Lung (tissue), 12 donors: ENCODE measurements around the gene NMRAL1. TPM values are rescaled to one million over a fixed set of nuclear protein-coding genes. Genes with fewer than 3 reads are reported as not detected.

ENCODE experiments used
- ATAC-seq: fragments of 200-7000 bp; cut with Tn5 transposase; one replicate; pipeline ENCODE4 v1.9.1; 2020; ENCODE audit warnings: moderate number of reproducible peaks; ENCODE audit not compliant: insufficient read depth, low FRiP score
- DNase-seq, 3 donors: peaks; one replicate each; pipeline ENCODE4 v3.0.0-alpha.2; 2013 to 2017
- H3K27ac ChIP-seq, 2 donors: one replicate each; pipeline ENCODE4 v1.5.1; 2013; ENCODE audit warnings: mild to moderate bottlenecking in 2 of 2, moderate library complexity in 2 of 2, control low read depth in 1 of 2, inconsistent platforms in 1 of 2, low read depth in 1 of 2, low read length in 1 of 2
- H3K27me3 ChIP-seq, 3 donors: one replicate each; pipeline ENCODE4 v1.5.1; 2013; ENCODE audit warnings: low read length in 2 of 3; ENCODE audit not compliant: control insufficient read depth in 3 of 3, insufficient read depth in 3 of 3
- H3K36me3 ChIP-seq, 4 donors: one replicate each; pipeline ENCODE4 v1.5.1; 2013; ENCODE audit warnings: low read length in 4 of 4, mild to moderate bottlenecking in 1 of 4, moderate library complexity in 1 of 4; ENCODE audit not compliant: control insufficient read depth in 4 of 4, insufficient read depth in 4 of 4
- H3K4me1 ChIP-seq, 5 donors: one replicate each; pipeline ENCODE4 v1.5.1; 2013; ENCODE audit warnings: low read length in 5 of 5, mild to moderate bottlenecking in 2 of 5, moderate library complexity in 1 of 5; ENCODE audit not compliant: control insufficient read depth in 5 of 5, insufficient read depth in 5 of 5
- H3K4me3 ChIP-seq: one replicate; pipeline ENCODE4 v1.5.1; 2013; ENCODE audit warnings: mild to moderate bottlenecking, control low read depth, moderate library complexity
- H3K9ac ChIP-seq, 2 donors: one replicate each; pipeline ENCODE4 v1.5.1; 2013; ENCODE audit warnings: low read length in 2 of 2, control low read depth in 1 of 2; ENCODE audit not compliant: insufficient read depth in 1 of 2
- H3K9me3 ChIP-seq, 4 donors: one replicate each; pipeline ENCODE4 v1.5.1; 2013; ENCODE audit warnings: low read length in 3 of 4, mild to moderate bottlenecking in 1 of 4, moderate library complexity in 1 of 4; ENCODE audit not compliant: control insufficient read depth in 4 of 4, insufficient read depth in 3 of 4
- CTCF ChIP-seq: IDR thresholded peaks from 2 replicates; pipeline ENCODE4 v1.5.1; 2012; ENCODE audit warnings: mild to moderate bottlenecking; ENCODE audit errors: control extremely low read depth, extremely low read depth
- WGBS, 2 donors: extraction: QIAGEN DNeasy Blood & Tissue Kit; methylation state at CpG; one replicate each; pipeline ENCODE4 v1.1.7; 2013; 5-methylcytosine and 5-hydroxymethylcytosine counted together
- polyA plus RNA-seq, 2 donors: library from polyadenylated mRNA; stranded (reverse); fragments of 200-250 nt; gene quantifications; one replicate each; pipeline ENCODE4 v1.2.1, GENCODE V29; 2013
- total RNA-seq, 2 donors: library from RNA; depleted of rRNA in 1 of 2; stranded (reverse); fragments of >200 nt in 1 of 2; gene quantifications; one replicate each; pipeline ENCODE4 v1.2.1, GENCODE V29; 2014 to 2021
- donor health status: control.
- donor health status: control.
- donor health status: Bipolar disorder and iron deficiency.
- donor health status: healthy.
- donor health status: DM: yes; HTN: yes; CAD: no.

NMRAL1 gene
- total and polyA plus RNA-seq, 4 donors, result 23.4 to 57.4 (median 46.8) TPM

DNA sequence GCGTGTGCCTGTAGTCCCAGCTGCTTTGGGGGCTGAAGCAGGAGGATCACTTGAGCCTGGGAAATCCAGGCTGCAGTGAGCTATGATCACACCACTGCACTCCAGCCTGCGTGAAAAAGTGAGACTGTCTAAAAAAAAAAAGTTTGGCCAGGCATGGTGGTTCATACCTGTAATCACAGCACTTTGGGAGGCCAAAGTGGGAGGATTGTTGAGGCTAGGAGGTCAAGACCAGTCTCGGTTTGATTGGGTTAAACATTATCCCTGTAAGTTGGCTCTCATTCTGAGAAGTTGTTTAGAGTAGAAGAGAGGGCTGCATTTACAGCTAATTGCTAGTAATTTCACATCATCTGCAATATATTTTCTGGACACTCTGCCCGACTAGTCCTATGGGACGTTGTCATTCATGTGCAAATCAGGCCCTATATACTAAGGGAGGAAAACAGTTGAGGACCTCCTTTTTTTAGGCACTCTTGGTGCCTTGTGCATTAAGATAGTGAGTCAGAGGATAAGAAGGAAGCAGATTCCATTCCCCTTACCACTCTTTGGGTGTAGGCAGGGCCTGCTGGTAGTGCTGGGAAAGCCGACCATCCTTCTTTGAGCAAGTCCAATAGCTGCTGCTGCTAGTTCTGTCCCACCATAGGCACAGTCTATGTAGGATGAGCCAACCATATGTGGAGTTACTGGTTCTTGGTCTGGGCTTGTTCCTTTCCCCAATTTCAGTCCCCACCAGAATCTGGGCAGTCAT lies 20.5 kb upstream of the NMRAL1 start:
- WGBS, 2 donors, result 88 to 92% methylated on average over 6 of the region's 6 CpGs
- Histone ChIP-seq H3K9ac (no peak overlapping the region), H3K27ac (peak overlapping the region; percentile 17 to 37), H3K36me3 (peaks cover 0 to 8% (median 5%) of the 10 kb centered on the region in 4 donors), H3K9me3 (no peaks in the 10 kb centered on the region), H3K4me3 (no peak overlapping the region), H3K4me1 (peaks cover 0 to 23% (median 0%) of the 10 kb centered on the region in 5 donors), H3K27me3 (no peaks in the 10 kb centered on the region)
- ATAC-seq (peak; percentile 32), DNase-seq (no peak)
- TF ChIP-seq CTCF, result no peak

DNA sequence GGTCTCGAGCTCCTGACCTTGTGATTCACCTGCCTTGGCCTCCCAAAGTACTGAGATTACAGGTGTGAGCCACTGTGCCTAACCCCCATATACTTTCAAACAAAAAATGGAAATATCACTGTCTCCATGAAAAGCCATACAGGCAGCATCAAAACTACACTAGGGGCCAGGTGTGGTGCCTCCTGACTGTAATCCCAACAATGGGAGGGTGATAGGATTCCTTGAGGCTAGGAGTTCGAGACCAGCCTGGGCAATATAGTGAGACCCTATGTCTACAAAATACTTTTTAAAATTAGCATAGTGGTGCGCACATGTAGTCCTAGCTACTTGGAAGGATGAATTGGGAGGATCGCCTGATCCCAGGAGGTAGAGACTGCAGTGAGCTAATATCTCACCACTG lies 17.5 kb upstream of the NMRAL1 start:
- no peak overlapping the region for H3K9ac ChIP-seq
- DNase-seq (no peak), ATAC-seq (no peak)
- H3K27me3 ChIP-seq, result no peaks in the 10 kb centered on the region
- H3K9me3 ChIP-seq, result no peaks in the 10 kb centered on the region
- H3K4me1 ChIP-seq, result peaks cover 0 to 25% (median 0%) of the 10 kb centered on the region in 5 donors
- 95 to 98% methylated on average over 4 of the region's 4 CpGs for WGBS, 2 donors
- H3K4me3 ChIP-seq, result no peak overlapping the region
- H3K27ac ChIP-seq, result no peak overlapping the region
- no peak for TF ChIP-seq CTCF
- peaks cover 3 to 6% (median 4%) of the 10 kb centered on the region in 4 donors for H3K36me3 ChIP-seq

GRCh38 chr16:4489030-4489429 lies 14.6 kb upstream of the NMRAL1 start:
- no peaks in the 10 kb centered on the region for H3K9me3 ChIP-seq
- ATAC-seq (no peak), DNase-seq (no peak)
- H3K4me3 ChIP-seq, result no peak overlapping the region
- H3K27me3 ChIP-seq, result no peaks in the 10 kb centered on the region
- 93 to 94% methylated on average over 5 of the region's 5 CpGs for WGBS, 2 donors
- TF ChIP-seq CTCF, result no peak
- H3K4me1 ChIP-seq, result peaks cover 0 to 19% (median 0%) of the 10 kb centered on the region in 5 donors
- H3K9ac ChIP-seq, result no peak overlapping the region
- peak overlapping the region; percentile 15 to 41 for H3K27ac ChIP-seq
- peaks cover 0 to 11% (median 6%) of the 10 kb centered on the region in 4 donors for H3K36me3 ChIP-seq
